H9 (cell line): ENCODE data around the gene OR5H2. TPM values are rescaled to one million over a fixed set of nuclear protein-coding genes. Genes with fewer than 3 reads are reported as not detected.
"Not testable (repeated sequence)": the region's sequence is repeated elsewhere in the genome, so short reads cannot be mapped to it uniquely, and the experiment has no call there.

Experiments
- DNase-seq: peaks from one replicate; pipeline ENCODE4 v3.0.0-alpha.2; 2017
- H2AFZ ChIP-seq: one replicate; pipeline ENCODE4 v1.6.1; 2013; ENCODE audit warnings: mild to moderate bottlenecking, low read length, control low read depth, moderate library complexity
- H2AK5ac ChIP-seq: 2 replicates; pipeline ENCODE4 v1.6.1; 2013; ENCODE audit warnings: low read length, control low read depth, mixed read lengths; ENCODE audit not compliant: insufficient read length
- H2BK120ac ChIP-seq: one replicate; pipeline ENCODE4 v1.6.1; 2013; ENCODE audit warnings: low read depth, mild to moderate bottlenecking, low read length, control low read depth, inconsistent platforms; ENCODE audit not compliant: poor library complexity, severe bottlenecking
- H2BK12ac ChIP-seq: 2 replicates; pipeline ENCODE4 v1.6.1; 2013; ENCODE audit warnings: low read length, control low read depth, mixed read lengths, low read depth; ENCODE audit not compliant: insufficient read length
- H2BK15ac ChIP-seq: 2 replicates; pipeline ENCODE4 v1.6.1; 2013; ENCODE audit warnings: low read depth, low read length, control low read depth
- H2BK20ac ChIP-seq: one replicate; pipeline ENCODE4 v1.6.1; 2013; ENCODE audit warnings: low read depth, mild to moderate bottlenecking, low read length, control low read depth, inconsistent platforms; ENCODE audit not compliant: poor library complexity, severe bottlenecking
- H2BK5ac ChIP-seq: 2 replicates; pipeline ENCODE4 v1.6.1; 2013; ENCODE audit warnings: low read length, control low read depth, mixed read lengths; ENCODE audit not compliant: insufficient read length
- H3K14ac ChIP-seq: 2 replicates; pipeline ENCODE4 v1.6.1; 2013; ENCODE audit warnings: low read length, control low read depth; ENCODE audit not compliant: insufficient read depth
- H3K18ac ChIP-seq: 2 replicates; pipeline ENCODE4 v1.6.1; 2013; ENCODE audit warnings: low read depth, mild to moderate bottlenecking, mixed read lengths, low read length, control low read depth; ENCODE audit not compliant: insufficient read length
- H3K23ac ChIP-seq: 2 replicates; pipeline ENCODE4 v1.6.1; 2013; ENCODE audit warnings: low read length, control low read depth, mixed read lengths, low read depth; ENCODE audit not compliant: insufficient read length
- H3K23me2 ChIP-seq: 2 replicates; pipeline ENCODE4 v1.6.1; 2013; ENCODE audit warnings: low read depth, mild to moderate bottlenecking, mixed read lengths, low read length, control low read depth; ENCODE audit not compliant: insufficient read length, poor library complexity, severe bottlenecking
- H3K27ac ChIP-seq: 2 replicates; pipeline ENCODE4 v1.5.1; 2013; ENCODE audit warnings: low read length, control low read depth, mixed read lengths, low read depth; ENCODE audit not compliant: insufficient read length
- H3K27me3 ChIP-seq: 2 replicates; pipeline ENCODE4 v1.6.1; 2013; ENCODE audit warnings: low read length, control low read depth, inconsistent platforms; ENCODE audit not compliant: insufficient read depth
- H3K4ac ChIP-seq: 2 replicates; pipeline ENCODE4 v1.6.1; 2013; ENCODE audit warnings: low read depth, mild to moderate bottlenecking, control low read depth, inconsistent platforms, low read length, moderate library complexity
- H3K4me1 ChIP-seq: 2 replicates; pipeline ENCODE4 v1.6.1; 2013; ENCODE audit warnings: low read length, control low read depth, inconsistent platforms; ENCODE audit not compliant: insufficient read depth
- H3K4me2 ChIP-seq: 2 replicates; pipeline ENCODE4 v1.6.1; 2013; ENCODE audit warnings: low read length, control low read depth, mixed read lengths; ENCODE audit not compliant: insufficient read length, insufficient read depth
- H3K56ac ChIP-seq: 2 replicates; pipeline ENCODE4 v1.6.1; 2013; ENCODE audit warnings: low read depth, mild to moderate bottlenecking, mixed read lengths, low read length, control low read depth; ENCODE audit not compliant: insufficient read length
- H3K79me1 ChIP-seq: 2 replicates; pipeline ENCODE4 v1.6.1; 2013; ENCODE audit warnings: low read depth, mild to moderate bottlenecking, moderate library complexity, low read length, control low read depth, inconsistent platforms; ENCODE audit not compliant: insufficient read depth, poor library complexity, severe bottlenecking
- H3K79me2 ChIP-seq: 2 replicates; pipeline ENCODE4 v1.6.1; 2013; ENCODE audit warnings: low read length, control low read depth, inconsistent platforms; ENCODE audit not compliant: insufficient read depth
- H3K9ac ChIP-seq: 2 replicates; pipeline ENCODE4 v1.6.1; 2013; ENCODE audit warnings: low read length, control low read depth, mixed read lengths; ENCODE audit not compliant: insufficient read length; ENCODE audit errors: extremely low read depth
- H3K9me3 ChIP-seq: one replicate; pipeline ENCODE4 v1.6.1; 2013; ENCODE audit warnings: low read depth, low read length, inconsistent platforms; ENCODE audit not compliant: control insufficient read depth
- H3T11ph ChIP-seq: one replicate; pipeline ENCODE4 v1.6.1; 2013; ENCODE audit warnings: mild to moderate bottlenecking, low read length, control low read depth, inconsistent platforms
- H4K20me1 ChIP-seq: one replicate; pipeline ENCODE4 v1.6.1; 2013; ENCODE audit not compliant: control insufficient read depth, insufficient read length, insufficient read depth
- H4K5ac ChIP-seq: 2 replicates; pipeline ENCODE4 v1.6.1; 2013; ENCODE audit warnings: low read depth, mild to moderate bottlenecking, mixed read lengths, low read length, control low read depth; ENCODE audit not compliant: insufficient read length
- H4K8ac ChIP-seq: replicated peaks from 2 replicates; pipeline ENCODE4 v1.6.1; 2013; ENCODE audit warnings: low read length, control low read depth, mixed read lengths, low read depth; ENCODE audit not compliant: insufficient read length
- H4K91ac ChIP-seq: 2 replicates; pipeline ENCODE4 v1.6.1; 2013; ENCODE audit warnings: low read depth, mild to moderate bottlenecking, moderate library complexity, mixed read lengths, low read length, control low read depth; ENCODE audit not compliant: insufficient read length
- H3K27ac Mint-ChIP-seq, 3 experiments: 2 replicates in 2 of 3; 3 replicates in 1 of 3; pipeline ENCODE4 v1.8.0; 2020 to 2021; ENCODE audit warnings: mixed read lengths in 3 of 3, mild to moderate bottlenecking in 1 of 3, moderate library complexity in 1 of 3
- H3K27me3 Mint-ChIP-seq: 2 replicates; pipeline ENCODE4 v1.8.0; 2021; ENCODE audit warnings: low read depth, mild to moderate bottlenecking, moderate library complexity, mixed read lengths
- H3K36me3 Mint-ChIP-seq, 3 experiments: 2 replicates in 2 of 3; 3 replicates in 1 of 3; pipeline ENCODE4 v1.8.0; 2020 to 2021; ENCODE audit warnings: low read depth in 3 of 3, mixed read lengths in 3 of 3; ENCODE audit not compliant: insufficient read depth in 1 of 3
- H3K4me1 Mint-ChIP-seq, 2 experiments: 2 replicates each; pipeline ENCODE4 v1.8.0; 2020; ENCODE audit warnings: mixed read lengths in 2 of 2
- H3K4me3 Mint-ChIP-seq, 2 experiments: 2 replicates in 1 of 2; 3 replicates in 1 of 2; pipeline ENCODE4 v1.8.0; 2020 to 2021; ENCODE audit warnings: mild to moderate bottlenecking in 2 of 2, mixed read lengths in 2 of 2, moderate library complexity in 1 of 2
- H3K9me3 Mint-ChIP-seq, 2 experiments: 2 replicates in 1 of 2; 3 replicates in 1 of 2; pipeline ENCODE4 v1.8.0; 2020; ENCODE audit warnings: mild to moderate bottlenecking in 2 of 2, mixed read lengths in 2 of 2, moderate library complexity in 1 of 2
- WGBS: extraction: QIAGEN DNeasy Blood & Tissue Kit; methylation state at CpG from one replicate; pipeline ENCODE4 v1.1.7; 2013; ENCODE audit warnings: missing lambda C conversion rate, low lambda C conversion rate, mixed read lengths; ENCODE audit not compliant: insufficient read length; ENCODE audit errors: extremely low coverage; 5-methylcytosine and 5-hydroxymethylcytosine counted together
- total RNA-seq: library from RNA; stranded (reverse); gene quantifications from 2 replicates; pipeline ENCODE4 v1.2.1, GENCODE V29; 2021
- TF ChIP-seq, protein P1 (sequence below): fragments of 200-600 bp; sonication (generic); conservative IDR thresholded peaks from 3 replicates; pipeline ENCODE4 v1.8.0; 2021; ENCODE audit warnings: antibody characterized with exemption, mild to moderate bottlenecking

OR5H2 gene
- total RNA-seq, 1 experiment from 2014 or later: not detected

GRCh38 chr3:98246142-98246541, 36.2 kb upstream of the OR5H2 start:
- H3K23me2 ChIP-seq: no peaks in the 10 kb centered on the region
- H2BK15ac ChIP-seq: no peak overlapping the region
- no peak overlapping the region for H4K91ac ChIP-seq
- H3K4me1 ChIP-seq: 0 out of 2 replicates have a peak, but pooled peaks cover 2% of the 10 kb centered on the region
- H4K8ac ChIP-seq: no peak overlapping the region
- H3K79me2 ChIP-seq: no peaks in the 10 kb centered on the region
- no peak overlapping the region for H2BK5ac ChIP-seq
- H3K9ac ChIP-seq: no peak overlapping the region
- no peak overlapping the region for H3K4me2 ChIP-seq
- H3K56ac ChIP-seq: no peak overlapping the region
- peaks cover 0 to 11% of the 10 kb centered on the region in 2 experiments; a peak in 2 of 5 replicates for H3K9me3 Mint-ChIP-seq
- H2BK20ac ChIP-seq: no peak overlapping the region
- no peak overlapping the region for H3K18ac ChIP-seq
- H3K27me3 Mint-ChIP-seq: no peaks in the 10 kb centered on the region; the same call in 1 of the 2 replicates
- H2AK5ac ChIP-seq: no peak overlapping the region
- no peak overlapping the region for H3K4me3 Mint-ChIP-seq
- no peak overlapping the region for H3K4ac ChIP-seq
- H3K27ac Mint-ChIP-seq: no peak overlapping the region
- H2BK120ac ChIP-seq: no peak overlapping the region
- H2AFZ ChIP-seq: no peak overlapping the region
- H4K5ac ChIP-seq: no peak overlapping the region
- TF ChIP-seq, protein P1, sequence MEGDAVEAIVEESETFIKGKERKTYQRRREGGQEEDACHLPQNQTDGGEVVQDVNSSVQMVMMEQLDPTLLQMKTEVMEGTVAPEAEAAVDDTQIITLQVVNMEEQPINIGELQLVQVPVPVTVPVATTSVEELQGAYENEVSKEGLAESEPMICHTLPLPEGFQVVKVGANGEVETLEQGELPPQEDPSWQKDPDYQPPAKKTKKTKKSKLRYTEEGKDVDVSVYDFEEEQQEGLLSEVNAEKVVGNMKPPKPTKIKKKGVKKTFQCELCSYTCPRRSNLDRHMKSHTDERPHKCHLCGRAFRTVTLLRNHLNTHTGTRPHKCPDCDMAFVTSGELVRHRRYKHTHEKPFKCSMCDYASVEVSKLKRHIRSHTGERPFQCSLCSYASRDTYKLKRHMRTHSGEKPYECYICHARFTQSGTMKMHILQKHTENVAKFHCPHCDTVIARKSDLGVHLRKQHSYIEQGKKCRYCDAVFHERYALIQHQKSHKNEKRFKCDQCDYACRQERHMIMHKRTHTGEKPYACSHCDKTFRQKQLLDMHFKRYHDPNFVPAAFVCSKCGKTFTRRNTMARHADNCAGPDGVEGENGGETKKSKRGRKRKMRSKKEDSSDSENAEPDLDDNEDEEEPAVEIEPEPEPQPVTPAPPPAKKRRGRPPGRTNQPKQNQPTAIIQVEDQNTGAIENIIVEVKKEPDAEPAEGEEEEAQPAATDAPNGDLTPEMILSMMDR: no peak
- no peak for DNase-seq
- H3K4me1 Mint-ChIP-seq: peaks cover 15 to 18% of the 10 kb centered on the region in 2 experiments
- H3K9me3 ChIP-seq: no peaks in the 10 kb centered on the region
- peaks cover 2 to 10% (median 3%) of the 10 kb centered on the region in 3 experiments; a peak in 4 of 7 replicates for H3K36me3 Mint-ChIP-seq
- no peak overlapping the region for H2BK12ac ChIP-seq
- WGBS: no CpG with 5 or more reads among the region's 10 CpGs
- H3T11ph ChIP-seq: no peak overlapping the region
- H3K27ac ChIP-seq: no peak overlapping the region
- no peak overlapping the region for H3K23ac ChIP-seq
- no peak overlapping the region for H3K14ac ChIP-seq
- no peaks in the 10 kb centered on the region for H4K20me1 ChIP-seq
- no peaks in the 10 kb centered on the region for H3K79me1 ChIP-seq
- H3K27me3 ChIP-seq: no peaks in the 10 kb centered on the region

DNA sequence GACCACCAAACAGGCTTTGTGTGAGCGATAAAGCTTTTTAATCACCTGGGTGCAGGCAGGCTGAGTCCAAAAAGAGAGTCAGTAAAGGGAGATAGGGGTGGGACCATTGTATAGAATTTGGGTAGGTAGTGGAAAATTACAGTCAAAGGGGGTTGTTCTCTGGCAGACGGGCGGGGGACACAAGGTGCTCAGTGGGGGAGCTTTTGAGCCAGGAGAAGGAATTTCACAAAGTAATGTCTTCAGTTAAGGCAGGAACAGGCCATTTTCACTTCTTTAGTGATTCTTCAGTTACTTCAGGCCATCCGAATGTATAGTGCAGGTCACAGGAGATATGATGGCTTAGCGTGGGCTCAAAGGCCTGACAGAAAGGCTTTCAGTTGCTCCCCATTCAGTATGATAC, 26.3 kb upstream of the OR5H2 start:
- H3K9ac ChIP-seq, H3K79me1 ChIP-seq, H3K9me3 ChIP-seq, H2BK5ac ChIP-seq, H4K20me1 ChIP-seq, H4K91ac ChIP-seq, H3K79me2 ChIP-seq, H2BK12ac ChIP-seq, H4K8ac ChIP-seq, H4K5ac ChIP-seq, H3K56ac ChIP-seq, H3K4me2 ChIP-seq, H3K36me3 Mint-ChIP-seq, H2AK5ac ChIP-seq, H3T11ph ChIP-seq, H3K23me2 ChIP-seq, H3K4me1 ChIP-seq, H3K14ac ChIP-seq, H2BK20ac ChIP-seq, H3K27ac ChIP-seq, H2BK15ac ChIP-seq, H3K18ac ChIP-seq, H3K27me3 ChIP-seq, H2BK120ac ChIP-seq, H3K27me3 Mint-ChIP-seq, H3K4me3 Mint-ChIP-seq, H3K4ac ChIP-seq, H3K23ac ChIP-seq: not testable (repeated sequence)
- peaks cover 3 to 15% of the 10 kb centered on the region in 2 experiments for H3K9me3 Mint-ChIP-seq
- peak overlapping the region in 2 of 3 experiments; percentile 65 to 72; a peak in 3 of 7 replicates for H3K27ac Mint-ChIP-seq
- WGBS: no CpG with 5 or more reads among the region's 5 CpGs
- peak overlapping the region; percentile 73 for H2AFZ ChIP-seq
- H3K4me1 Mint-ChIP-seq: peaks cover 11 to 12% of the 10 kb centered on the region in 2 experiments
- DNase-seq: peak; percentile 50
